ENCODE results near the gene CYP4A22. TPM values are rescaled to one million over a fixed set of nuclear protein-coding genes. Genes with fewer than 3 reads are reported as not detected.

CYP4A22 gene
- polyA plus RNA-seq, 1 of the 3 experiments (the other 2 are of a cell fraction), result not detected

DNA sequence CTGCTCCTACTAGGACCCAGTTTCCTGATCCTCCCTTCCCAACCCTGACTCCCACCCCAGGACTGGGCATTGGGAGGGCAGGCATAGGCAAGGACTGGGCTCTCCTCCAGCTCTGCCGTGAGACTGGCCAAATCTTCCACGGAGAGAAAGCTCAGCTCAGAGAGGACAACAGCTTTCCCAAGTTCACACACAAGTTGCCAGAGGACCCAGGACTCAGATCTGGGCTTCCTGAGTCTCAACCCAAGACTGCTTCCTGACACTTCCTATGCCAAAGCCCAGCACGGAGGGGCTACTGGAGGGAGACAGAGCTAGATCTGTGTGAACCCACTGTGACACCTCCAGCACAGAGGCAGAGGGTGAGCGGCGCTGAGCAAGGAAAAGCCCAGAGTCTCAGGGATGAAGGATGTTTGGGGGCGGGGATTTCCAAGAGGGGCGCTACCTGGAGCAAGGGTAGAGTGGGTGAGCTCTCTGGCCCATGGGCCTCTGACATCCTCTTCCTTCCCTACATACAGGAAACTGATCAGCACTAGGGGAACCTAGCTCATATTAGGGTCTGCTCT, 45.5 kb downstream of the CYP4A22 start:
- DNase-seq, result peak; percentile 1
- TF ChIP-seq, protein P1, sequence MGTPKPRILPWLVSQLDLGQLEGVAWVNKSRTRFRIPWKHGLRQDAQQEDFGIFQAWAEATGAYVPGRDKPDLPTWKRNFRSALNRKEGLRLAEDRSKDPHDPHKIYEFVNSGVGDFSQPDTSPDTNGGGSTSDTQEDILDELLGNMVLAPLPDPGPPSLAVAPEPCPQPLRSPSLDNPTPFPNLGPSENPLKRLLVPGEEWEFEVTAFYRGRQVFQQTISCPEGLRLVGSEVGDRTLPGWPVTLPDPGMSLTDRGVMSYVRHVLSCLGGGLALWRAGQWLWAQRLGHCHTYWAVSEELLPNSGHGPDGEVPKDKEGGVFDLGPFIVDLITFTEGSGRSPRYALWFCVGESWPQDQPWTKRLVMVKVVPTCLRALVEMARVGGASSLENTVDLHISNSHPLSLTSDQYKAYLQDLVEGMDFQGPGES (IDR thresholded peaks at IDR 0.05; ENCODE audit: low read depth, low read length), result no peak
- TF ChIP-seq EP300 (IDR thresholded peaks at IDR 0.05; ENCODE audit: borderline replicate concordance in 1 of 2, low read depth in 1 of 2, low read length in 1 of 2), result no peak
- no peak for TF ChIP-seq POLR2AphosphoS5 (IDR thresholded peaks at IDR 0.05; ENCODE audit: low read depth, low read length)
- no peak for TF ChIP-seq CHD2 (IDR thresholded peaks at IDR 0.05; ENCODE audit: low read length, partially characterized antibody)
- TF ChIP-seq RFX5 (IDR thresholded peaks at IDR 0.05; ENCODE audit: low read length), result no peak
- no peak for TF ChIP-seq SMC3 (IDR thresholded peaks at IDR 0.05; ENCODE audit: low read depth, low read length)
- no peak for TF ChIP-seq RAD21 (IDR thresholded peaks at IDR 0.05; ENCODE audit: low read length)
- TF ChIP-seq FOXJ3 (CRISPR knock-in tag; IDR thresholded peaks at IDR 0.05), result no peak
- TF ChIP-seq MXI1 (IDR thresholded peaks at IDR 0.05; ENCODE audit: low read depth, low read length), result no peak
- TF ChIP-seq, protein P2, sequence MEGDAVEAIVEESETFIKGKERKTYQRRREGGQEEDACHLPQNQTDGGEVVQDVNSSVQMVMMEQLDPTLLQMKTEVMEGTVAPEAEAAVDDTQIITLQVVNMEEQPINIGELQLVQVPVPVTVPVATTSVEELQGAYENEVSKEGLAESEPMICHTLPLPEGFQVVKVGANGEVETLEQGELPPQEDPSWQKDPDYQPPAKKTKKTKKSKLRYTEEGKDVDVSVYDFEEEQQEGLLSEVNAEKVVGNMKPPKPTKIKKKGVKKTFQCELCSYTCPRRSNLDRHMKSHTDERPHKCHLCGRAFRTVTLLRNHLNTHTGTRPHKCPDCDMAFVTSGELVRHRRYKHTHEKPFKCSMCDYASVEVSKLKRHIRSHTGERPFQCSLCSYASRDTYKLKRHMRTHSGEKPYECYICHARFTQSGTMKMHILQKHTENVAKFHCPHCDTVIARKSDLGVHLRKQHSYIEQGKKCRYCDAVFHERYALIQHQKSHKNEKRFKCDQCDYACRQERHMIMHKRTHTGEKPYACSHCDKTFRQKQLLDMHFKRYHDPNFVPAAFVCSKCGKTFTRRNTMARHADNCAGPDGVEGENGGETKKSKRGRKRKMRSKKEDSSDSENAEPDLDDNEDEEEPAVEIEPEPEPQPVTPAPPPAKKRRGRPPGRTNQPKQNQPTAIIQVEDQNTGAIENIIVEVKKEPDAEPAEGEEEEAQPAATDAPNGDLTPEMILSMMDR (IDR thresholded peaks at IDR 0.05), result no peak
- no peak for TF ChIP-seq FOXM1 (IDR thresholded peaks at IDR 0.05; ENCODE audit: low read depth)
- TF ChIP-seq NRF1 (IDR thresholded peaks at IDR 0.05; ENCODE audit: low read depth, low read length), result no peak
- TF ChIP-seq SIN3A (IDR thresholded peaks at IDR 0.05; ENCODE audit: borderline replicate concordance, low read depth, low read length), result no peak
- TF ChIP-seq GABPA (IDR thresholded peaks at IDR 0.05; ENCODE audit: low read depth), result no peak
- TF ChIP-seq TCF12 (IDR thresholded peaks at IDR 0.05), result no peak
- no peak for TF ChIP-seq MEF2A (IDR thresholded peaks at IDR 0.05; ENCODE audit: borderline replicate concordance, low read depth)
- no peak for TF ChIP-seq TEAD4 (IDR thresholded peaks at IDR 0.05; ENCODE audit: borderline replicate concordance, insufficient read depth)
- no peak for TF ChIP-seq FOSL2 (IDR thresholded peaks at IDR 0.05; ENCODE audit: borderline replicate concordance, low read depth)
- TF ChIP-seq, protein P3, sequence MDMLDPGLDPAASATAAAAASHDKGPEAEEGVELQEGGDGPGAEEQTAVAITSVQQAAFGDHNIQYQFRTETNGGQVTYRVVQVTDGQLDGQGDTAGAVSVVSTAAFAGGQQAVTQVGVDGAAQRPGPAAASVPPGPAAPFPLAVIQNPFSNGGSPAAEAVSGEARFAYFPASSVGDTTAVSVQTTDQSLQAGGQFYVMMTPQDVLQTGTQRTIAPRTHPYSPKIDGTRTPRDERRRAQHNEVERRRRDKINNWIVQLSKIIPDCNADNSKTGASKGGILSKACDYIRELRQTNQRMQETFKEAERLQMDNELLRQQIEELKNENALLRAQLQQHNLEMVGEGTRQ (IDR thresholded peaks at IDR 0.05; ENCODE audit: borderline replicate concordance, low read depth, low read length), result no peak
- Histone ChIP-seq H3K4me3 (ENCODE audit: low read depth in 2 of 2, low read length in 1 of 2) (no peak overlapping the region), H3K9me2 (no peaks in the 10 kb centered on the region), H2AFZ (ENCODE audit: low read depth) (no peak overlapping the region), H3K36me3 (replicated peaks in 1 of 2; ENCODE audit: control insufficient read depth in 1 of 2, insufficient read depth in 2 of 2, low read length in 1 of 2) (no peaks in the 10 kb centered on the region), H3F3A (replicated peaks; ENCODE audit: insufficient read depth) (peaks cover 4% of the 10 kb centered on the region), H3K27me3 (ENCODE audit: insufficient read depth) (no peaks in the 10 kb centered on the region), H3K9me3 (no peaks in the 10 kb centered on the region), H3K4me2 (no peak overlapping the region), H4K20me1 (ENCODE audit: insufficient read depth) (no peaks in the 10 kb centered on the region), H3K9ac (no peak overlapping the region), H3K79me2 (ENCODE audit: insufficient read depth) (no peaks in the 10 kb centered on the region), H3K27ac (ENCODE audit: low read depth in 2 of 2, low read length in 1 of 2) (no peak overlapping the region), H3K4me1 (ENCODE audit: control insufficient read depth in 1 of 2, insufficient read depth in 2 of 2, low read depth in 1 of 2, low read length in 1 of 2) (peaks cover 4 to 16% of the 10 kb centered on the region in 2 experiments; a peak in 1 of 4 replicates)
- POLR2A ChIA-PET, result no interaction called here
- CTCF ChIA-PET, result interaction anchor here (1.2 to 8.1 kb wide), 3 partner anchors 9 to 80 kb away, joined by 3 to 143 read pairs (median 59); partner anchors contain the start of gene PDZK1IP1
- 56% methylated on average over 7 of the region's 7 CpGs for WGBS (ENCODE audit: low lambda C conversion rate)

All from SK-N-SH (cell line).